GM12892 (cell line): ENCODE data around the gene BAIAP3.

Experiments used
- POLR2A ChIP-seq: IDR thresholded peaks from 2 replicates; pipeline ENCODE4 v1.6.1; 2011; ENCODE audit warnings: low read depth, low read length, control low read depth
- POLR2AphosphoS5 ChIP-seq: IDR thresholded peaks from 2 replicates; pipeline ENCODE4 v1.6.1; 2011; ENCODE audit warnings: low read depth, low read length, control low read depth
- TAF1 ChIP-seq: IDR thresholded peaks from 2 replicates; pipeline ENCODE4 v1.6.1; 2011; ENCODE audit warnings: low read depth, mild to moderate bottlenecking, control low read depth, low read length, borderline replicate concordance

DNA sequence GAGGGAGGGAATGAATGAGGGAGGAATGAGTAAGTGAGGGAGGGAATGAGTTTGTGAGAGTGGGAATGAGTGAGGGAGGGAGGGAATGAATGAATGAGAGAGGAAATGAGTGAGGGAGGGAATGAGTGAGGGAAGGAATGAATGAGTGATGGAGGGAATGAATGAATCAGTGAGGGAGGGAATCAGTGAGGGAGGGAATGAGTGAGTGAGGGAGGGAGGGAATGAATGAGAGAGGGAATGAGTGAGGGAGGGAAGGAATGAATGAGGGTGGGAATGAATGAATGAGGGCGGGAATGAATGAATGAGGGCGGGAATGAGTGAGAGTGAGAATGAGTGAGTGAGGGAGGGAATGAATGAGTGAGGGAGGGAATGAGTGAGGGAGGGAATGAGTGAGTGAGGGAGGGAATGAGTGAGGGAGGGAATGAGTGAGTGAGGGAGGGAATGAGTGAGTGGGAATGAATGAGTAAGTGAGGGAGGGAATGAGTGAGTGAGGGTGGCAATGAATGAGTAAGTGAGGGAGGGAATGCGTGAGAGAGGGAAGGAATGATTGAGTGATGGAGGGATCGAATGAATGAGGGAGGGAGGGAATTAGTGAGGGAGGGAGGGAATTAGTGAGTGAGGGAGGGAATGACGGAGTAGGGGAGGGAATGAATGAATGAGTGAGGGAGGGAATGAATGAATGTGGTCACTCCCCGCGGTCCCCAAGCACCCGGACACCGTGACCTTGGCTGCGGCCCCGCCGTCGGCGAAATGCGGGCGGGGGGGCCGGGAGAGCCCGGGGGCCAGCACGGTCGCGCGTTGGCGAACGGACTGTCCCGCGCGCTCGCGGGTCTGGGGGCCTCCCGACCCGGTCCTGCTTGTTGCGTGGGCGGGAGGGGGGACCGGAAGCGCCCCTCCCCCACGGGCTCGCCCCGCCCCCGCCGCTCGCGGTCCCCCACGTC is 25.1 kb upstream of the BAIAP3 start:
- TF ChIP-seq POLR2A = peak; percentile 38; the same call in 1 of the 2 replicates
- TF ChIP-seq TAF1 = no peak
- TF ChIP-seq POLR2AphosphoS5 = peak; percentile 63
